Germinal center (tissue), 1 donor: ENCODE data around the gene KCNMB2.

ENCODE experiments used
- DNase-seq: peaks from one replicate; pipeline ENCODE4 v3.0.0; 2012; ENCODE audit warnings: mixed read lengths, low spot score

The KCNMB2 gene

DNA sequence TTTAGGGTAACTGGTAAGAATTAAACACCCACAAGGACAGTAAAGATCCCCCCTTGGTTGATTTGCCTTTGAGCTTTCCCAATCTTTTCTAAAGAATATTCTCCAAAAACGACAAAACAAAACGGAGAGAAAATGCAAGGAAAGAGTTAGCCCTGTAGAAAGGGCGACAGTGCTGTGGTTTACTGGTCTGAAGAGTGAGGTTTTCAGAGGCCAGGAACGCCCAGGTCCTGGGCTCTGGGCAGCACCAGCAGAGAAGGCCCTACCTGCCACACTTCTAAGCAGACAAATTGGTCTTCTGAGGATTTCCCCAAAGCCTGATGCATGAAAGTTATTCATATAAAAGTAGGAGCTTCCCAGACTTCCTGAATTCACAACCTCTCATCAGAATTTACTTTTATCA is 119.3 kb downstream of the KCNMB2 start:
- DNase-seq: no peak

DNA sequence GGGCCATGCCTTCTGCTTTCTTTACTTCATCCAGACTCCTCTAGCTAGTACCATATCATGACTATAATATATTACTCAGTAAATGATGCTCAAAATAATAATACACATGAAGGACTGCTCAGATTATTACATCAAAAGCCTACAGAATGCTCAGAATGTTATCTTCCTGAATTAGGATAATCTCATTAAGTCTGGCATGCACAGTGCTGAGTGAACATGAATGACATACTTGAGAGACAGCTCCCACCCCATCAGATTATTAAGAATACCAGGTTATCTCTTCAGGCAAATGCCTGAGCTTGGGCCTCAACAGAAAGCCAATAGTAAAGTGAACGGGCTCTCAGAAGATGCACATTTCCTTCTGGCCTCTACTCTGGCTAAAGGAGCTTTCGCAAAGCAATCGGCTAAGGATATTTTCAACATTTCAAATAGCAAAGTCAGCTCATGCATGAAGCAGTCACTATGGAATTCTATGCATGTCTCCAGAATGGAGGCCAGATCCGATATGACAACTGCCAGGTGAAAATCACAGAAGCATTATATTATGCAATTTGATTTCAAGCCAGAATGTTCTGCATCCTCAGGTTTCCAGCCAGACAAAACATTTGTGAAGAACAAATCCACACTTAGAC is 122.6 kb downstream of the KCNMB2 start:
- no peak for DNase-seq

- no peak for DNase-seq
Measured at GRCh38 chr3:178663201-178663934, 127.1 kb downstream of the KCNMB2 start.

GRCh38 chr3:178665747-178666146 is 129.5 kb downstream of the KCNMB2 start:
- DNase-seq: no peak

- no peak for DNase-seq
Measured at GRCh38 chr3:178669022-178669601, 132.9 kb downstream of the KCNMB2 start.

DNA sequence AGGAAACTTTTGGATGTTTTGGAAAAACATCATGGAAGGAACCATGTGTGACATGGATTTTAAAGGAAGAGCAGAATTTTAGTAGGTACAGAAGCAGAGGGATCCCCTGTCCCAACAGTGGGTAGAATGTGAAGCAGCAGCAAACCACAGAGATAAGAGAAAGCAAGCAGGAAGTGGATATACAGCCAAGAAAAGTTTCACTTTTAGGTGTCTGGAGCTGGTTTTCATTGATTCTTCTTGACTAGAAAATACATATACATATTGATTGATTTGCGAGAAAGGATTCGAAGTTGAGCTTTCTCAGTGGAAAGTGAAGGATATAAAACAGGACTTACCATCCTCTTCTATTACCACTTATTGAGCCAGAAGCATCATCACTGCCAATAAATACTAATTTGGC is 133.5 kb downstream of the KCNMB2 start:
- no peak for DNase-seq

- DNase-seq: no peak
Measured at GRCh38 chr3:178671377-178671776, 135.1 kb downstream of the KCNMB2 start.

GRCh38 chr3:178671791-178672190 is 135.6 kb downstream of the KCNMB2 start:
- no peak for DNase-seq

DNA sequence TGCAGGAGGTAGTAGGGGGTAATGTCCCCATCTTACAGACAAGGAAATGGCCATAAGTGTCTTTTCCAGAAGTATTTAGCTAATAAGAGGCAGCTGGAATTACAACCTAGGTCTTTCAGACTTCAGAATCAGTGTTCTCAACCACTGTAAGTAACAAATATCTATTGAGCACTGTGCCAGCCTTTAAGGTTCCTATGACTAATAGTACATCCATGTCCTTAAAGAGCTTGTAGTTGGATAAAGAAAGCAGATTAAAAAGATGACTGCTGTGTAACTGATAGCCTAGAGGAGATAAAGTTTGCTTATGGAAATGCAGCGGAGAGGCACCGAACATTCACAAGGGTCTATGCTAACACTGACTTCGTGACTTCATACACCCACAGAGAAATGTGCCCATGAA is 136.0 kb downstream of the KCNMB2 start:
- DNase-seq: no peak

DNA sequence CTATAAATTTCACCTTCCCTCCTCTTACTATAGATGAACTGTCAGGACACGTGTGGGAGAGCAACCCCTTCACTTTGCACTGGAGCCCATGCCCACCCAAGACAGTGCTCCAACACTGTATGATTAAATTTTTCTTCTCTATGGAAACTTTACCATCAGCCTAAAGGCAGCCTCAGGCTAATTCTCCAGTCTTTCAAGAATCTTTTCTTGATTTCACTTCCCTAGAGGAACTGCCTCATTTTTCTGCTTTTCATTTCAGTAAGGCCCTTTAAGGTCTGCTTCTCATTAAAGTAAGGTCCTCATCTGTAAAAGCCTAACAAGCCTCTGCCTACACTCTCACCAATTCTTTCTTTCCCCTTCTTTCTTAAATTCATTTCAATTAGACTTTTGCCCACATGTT is 137.3 kb downstream of the KCNMB2 start:
- DNase-seq: no peak

GRCh38 chr3:178676077-178676476 is 139.8 kb downstream of the KCNMB2 start:
- no peak for DNase-seq

- DNase-seq: no peak
Measured at GRCh38 chr3:178676942-178677790, 140.9 kb downstream of the KCNMB2 start.

DNA sequence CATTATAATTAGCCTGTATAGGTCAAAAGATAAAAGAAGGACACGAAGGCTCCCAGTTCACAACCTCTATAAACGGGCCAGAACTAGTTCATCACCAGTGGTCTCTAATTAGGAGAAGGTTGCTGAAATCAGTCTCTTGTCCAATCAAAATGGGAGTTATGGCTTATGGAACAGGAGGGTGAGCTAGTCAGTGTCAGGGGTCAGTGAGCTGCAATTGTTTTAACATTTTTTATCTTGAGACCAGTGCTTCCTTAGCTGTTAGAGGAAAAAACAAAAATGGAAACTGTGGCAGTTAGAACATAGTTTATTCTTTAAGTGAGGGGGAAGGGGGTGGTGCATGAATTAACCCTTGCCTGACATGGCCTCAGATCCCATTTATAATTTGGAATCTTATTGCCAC is 141.7 kb downstream of the KCNMB2 start:
- DNase-seq: no peak

DNA sequence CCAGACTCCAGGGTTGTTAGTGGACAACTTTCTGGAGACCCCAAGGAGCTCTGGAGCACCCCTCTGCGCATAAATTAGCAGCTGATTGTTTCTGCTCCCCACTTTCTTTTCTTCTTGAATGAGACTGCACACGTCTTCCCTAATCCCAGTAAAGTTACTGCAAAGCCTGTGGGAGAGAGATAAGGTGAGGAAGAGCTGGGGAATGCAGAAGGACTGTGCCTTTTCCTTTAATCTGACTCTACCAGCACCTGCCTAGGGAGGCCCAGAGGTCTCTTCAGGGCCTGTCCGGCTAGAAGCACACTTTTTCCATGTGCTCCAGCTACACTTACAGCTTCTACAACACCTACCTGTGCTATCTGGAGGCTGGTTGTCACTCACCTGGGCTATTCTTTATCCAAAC is 143.8 kb downstream of the KCNMB2 start:
- no peak for DNase-seq

- DNase-seq: no peak
Measured at GRCh38 chr3:178680489-178680888, 144.3 kb downstream of the KCNMB2 start.

DNA sequence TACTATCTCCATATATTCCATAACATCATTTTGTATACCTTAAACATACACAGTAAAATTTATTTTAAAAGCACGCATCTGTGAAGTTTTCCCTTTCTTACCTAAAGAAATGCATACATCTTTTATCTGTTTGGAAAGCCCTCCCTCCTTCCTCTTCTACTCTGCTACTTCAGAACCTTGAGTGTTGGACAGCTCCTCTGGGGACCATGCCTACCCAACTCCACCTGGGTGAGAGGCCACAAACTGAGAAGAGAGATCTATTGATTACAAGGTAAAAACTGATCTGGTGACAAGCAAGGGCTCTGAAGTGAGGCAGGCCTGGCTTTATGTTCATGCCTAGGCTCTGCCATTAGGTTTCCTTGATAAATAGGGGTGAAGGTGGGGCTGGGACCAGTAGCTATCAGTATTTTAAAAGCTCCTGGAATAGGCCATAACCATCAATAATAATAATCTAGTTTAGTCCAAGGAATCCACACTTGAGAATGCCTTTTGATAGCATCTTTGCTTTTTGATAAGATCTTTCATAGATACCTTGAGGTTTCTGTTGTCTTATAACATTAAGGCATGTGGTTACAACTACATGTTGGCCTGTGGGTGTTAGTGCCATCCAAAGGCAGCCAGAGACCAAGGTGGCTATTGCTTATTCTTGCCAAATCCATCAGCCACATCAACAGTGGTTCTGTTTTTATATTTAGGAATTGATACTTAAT is 148.8 kb downstream of the KCNMB2 start:
- DNase-seq: no peak

- no peak for DNase-seq
Measured at GRCh38 chr3:178685591-178685906, 149.3 kb downstream of the KCNMB2 start.

- DNase-seq: no peak
Measured at GRCh38 chr3:178686826-178687225, 150.6 kb downstream of the KCNMB2 start.

DNA sequence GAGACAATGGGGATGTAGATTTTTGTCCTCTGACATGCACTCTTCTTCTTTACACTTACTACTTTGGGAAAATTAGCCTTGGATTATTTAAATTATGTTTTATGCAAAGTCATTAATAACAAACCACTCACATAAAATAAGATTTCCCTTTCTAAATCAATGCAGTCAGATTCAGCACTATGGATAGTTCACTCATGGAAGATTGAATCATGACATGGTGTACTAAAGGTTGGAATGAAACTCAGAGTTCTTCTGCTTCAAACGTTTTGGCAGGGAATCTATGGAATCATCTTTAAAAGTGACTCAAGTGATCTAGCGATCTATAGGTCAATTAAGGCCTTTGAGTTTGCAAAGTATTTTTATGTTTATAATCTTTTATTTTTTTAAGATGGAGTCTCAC is 154.3 kb downstream of the KCNMB2 start:
- DNase-seq: no peak

- no peak for DNase-seq
Measured at GRCh38 chr3:178699364-178699763, 163.1 kb downstream of the KCNMB2 start.

DNA sequence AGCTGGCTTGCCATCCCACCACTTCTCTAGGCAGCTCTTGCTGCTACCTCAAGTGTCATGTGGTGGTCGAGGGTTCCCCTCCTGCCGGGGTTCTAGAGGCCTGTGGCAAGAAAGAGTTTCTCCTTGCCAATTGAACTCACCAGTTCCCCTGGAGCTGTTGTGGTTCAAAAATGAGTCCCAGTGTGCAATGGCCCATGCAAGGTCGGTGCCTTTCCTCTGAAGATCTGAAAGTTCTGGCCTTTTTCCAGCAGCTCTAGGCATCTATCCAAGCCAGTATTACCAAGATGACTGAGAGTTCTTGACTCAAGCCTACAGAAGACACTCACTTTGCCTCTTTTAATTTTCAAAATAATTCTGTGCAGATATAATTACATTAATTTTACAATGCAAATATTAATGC is 163.6 kb downstream of the KCNMB2 start:
- DNase-seq: no peak
